GM21576 (cell line): ENCODE results near the gene CCDC124.
"Not testable (repeated sequence)": the region's sequence is repeated elsewhere in the genome, so short reads cannot be mapped to it uniquely, and the experiment has no call there.

Source experiments
- ATAC-seq: cut with Tn5 transposase; IDR thresholded peaks from one replicate; pipeline ENCODE4 v1.9.1; 2021; ENCODE audit warnings: mild to moderate bottlenecking, moderate library complexity; ENCODE audit not compliant: unreplicated experiment

CCDC124 gene

GRCh38 chr19:17977488-17977887 lies 44.7 kb downstream of the CCDC124 start:
- no peak for ATAC-seq

- no peak for ATAC-seq
These were observed 48.8 kb downstream of the CCDC124 start for GRCh38 chr19:17981611-17982010.

- ATAC-seq, result no peak
These were observed 49.6 kb downstream of the CCDC124 start for GRCh38 chr19:17982430-17982829.

- no peak for ATAC-seq
These were observed 52.4 kb downstream of the CCDC124 start for GRCh38 chr19:17985037-17985818.

GRCh38 chr19:17986569-17986968 lies 53.8 kb downstream of the CCDC124 start:
- not testable (repeated sequence) for ATAC-seq

- ATAC-seq, result no peak
These were observed 55.3 kb downstream of the CCDC124 start for GRCh38 chr19:17988161-17988560.

- ATAC-seq, result no peak
These were observed 56.7 kb downstream of the CCDC124 start for GRCh38 chr19:17989425-17990094.

GRCh38 chr19:17993076-17993813 lies 60.4 kb downstream of the CCDC124 start:
- no peak for ATAC-seq
